GM18951 (cell line): ENCODE results near the gene EPHA7.

ENCODE experiments used
- POLR2A ChIP-seq: IDR thresholded peaks from 4 replicates; pipeline ENCODE4 v1.6.1; 2011; ENCODE audit warnings: mild to moderate bottlenecking; ENCODE audit not compliant: insufficient read length, insufficient read depth; ENCODE audit errors: extremely low read depth
- in situ Hi-C: fragments of 300-500 bp; cut with MboI; formaldehyde crosslinking; loops from one replicate; pipeline ENCODE4 v1.12.0; 2022; ENCODE audit warnings: low sequenced_read_pairs, mixed read lengths, inconsistent platforms; ENCODE audit not compliant: unreplicated experiment

Gene EPHA7

DNA sequence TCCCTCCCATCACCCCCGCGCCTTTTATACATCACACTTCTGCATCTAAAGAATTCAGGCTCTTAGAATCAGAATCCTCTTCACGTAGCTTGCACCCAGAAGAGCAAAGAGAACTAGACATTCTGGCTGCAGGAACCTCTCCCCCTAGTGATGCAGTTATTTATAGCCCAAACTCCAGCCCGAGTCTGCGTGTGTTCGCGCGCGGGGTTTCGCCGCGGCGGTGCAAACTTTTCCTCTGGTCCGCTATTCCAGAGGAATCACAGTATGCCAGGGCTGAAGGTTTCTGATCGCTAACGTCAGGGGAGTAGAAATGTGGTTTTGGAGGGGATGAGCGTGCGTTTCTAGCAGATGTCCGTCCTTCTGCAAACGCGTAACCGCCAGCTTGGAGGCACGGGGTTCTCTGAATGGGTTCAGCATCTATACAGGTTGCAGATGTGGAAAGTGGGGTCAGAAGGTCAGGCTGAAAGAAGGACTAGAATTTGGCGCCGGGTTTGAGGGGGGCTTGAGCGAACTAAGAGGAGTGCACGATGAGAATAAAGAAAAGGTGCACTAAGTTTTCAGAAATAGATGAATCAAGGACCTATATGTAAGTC lies 1.8 kb downstream of the EPHA7 start:
- TF ChIP-seq POLR2A: no peak
- in situ Hi-C loops: no loop called here

DNA sequence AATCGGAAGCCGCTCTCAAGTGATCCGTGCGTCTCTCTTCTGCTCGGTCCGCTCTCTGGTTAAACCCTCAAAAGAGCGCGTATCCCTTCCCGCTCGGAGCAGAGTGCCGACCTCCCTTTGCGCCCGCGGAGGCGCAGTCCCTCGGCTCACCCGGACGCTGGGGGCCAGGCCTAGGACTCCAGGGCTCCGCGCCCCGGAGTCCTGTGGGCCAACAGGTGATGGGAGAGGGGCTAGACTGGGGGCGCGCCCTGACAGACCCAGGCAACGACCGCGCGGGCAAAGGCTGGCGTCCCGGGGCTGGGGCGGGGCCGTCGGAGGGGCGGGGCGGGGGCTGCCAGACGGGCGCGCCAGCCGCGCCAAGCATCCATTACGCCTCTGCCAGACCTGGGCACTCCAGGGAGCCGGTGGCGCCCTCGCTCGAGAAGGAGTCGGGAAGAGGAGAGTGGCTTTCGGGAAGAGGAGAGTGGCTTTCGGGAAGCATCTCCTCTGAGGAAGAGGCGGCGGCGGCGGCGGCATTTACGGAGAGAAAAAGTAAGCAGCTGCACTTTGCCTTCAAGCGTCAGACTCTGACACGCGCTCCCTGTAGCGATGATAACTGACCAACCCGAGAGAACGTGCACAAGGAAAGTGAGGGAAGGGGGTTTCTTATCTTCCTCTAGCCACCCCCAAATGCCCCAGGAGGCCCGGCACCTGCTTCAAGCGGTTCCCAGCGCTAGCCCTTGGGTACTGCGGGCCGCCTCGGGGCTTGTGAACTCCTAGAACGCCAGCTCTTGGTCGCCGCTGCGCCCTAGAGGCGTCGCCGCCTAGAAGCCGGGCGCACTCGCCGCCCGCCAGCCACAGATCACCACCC lies 2.6 kb downstream of the EPHA7 start:
- in situ Hi-C loops: no loop called here
- TF ChIP-seq POLR2A: no peak

DNA sequence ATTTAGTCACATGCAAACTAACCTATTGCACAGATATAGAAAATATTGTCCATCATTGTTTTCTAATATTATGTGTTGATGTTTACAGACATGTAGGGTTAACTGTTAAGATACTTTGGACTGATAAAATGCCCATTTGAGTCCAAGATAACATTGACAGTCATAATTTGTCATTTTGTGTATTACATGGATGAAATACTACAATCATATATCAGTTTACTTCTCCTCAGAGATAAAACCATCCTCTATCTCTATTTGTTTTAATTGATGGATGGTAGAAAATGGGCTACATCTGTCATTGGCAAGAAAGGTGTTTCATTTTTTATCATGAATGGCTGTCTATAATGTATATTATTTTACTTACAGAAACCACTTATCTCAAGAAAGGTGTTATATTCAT lies 6.2 kb downstream of the EPHA7 start:
- in situ Hi-C loops: no loop called here
- no peak for TF ChIP-seq POLR2A

DNA sequence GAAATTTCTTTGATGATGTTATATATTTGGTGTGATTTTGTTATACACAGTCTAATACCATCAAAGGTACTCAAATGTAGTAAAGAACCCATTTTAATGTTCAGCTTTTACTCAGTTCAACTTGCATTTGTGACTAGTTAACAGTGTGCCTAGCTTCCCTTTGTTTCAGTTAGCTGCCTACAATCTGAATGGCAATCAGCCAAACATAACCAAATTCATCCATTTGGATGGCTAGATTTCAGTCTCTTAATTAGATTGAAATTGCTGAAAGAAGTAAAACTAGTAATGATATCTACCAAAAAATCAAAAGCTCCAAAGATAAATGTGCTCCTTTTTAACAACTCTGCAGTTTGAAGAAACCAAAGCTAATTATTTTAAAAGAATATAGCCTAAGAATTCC lies 6.9 kb downstream of the EPHA7 start:
- in situ Hi-C loops: no loop called here

DNA sequence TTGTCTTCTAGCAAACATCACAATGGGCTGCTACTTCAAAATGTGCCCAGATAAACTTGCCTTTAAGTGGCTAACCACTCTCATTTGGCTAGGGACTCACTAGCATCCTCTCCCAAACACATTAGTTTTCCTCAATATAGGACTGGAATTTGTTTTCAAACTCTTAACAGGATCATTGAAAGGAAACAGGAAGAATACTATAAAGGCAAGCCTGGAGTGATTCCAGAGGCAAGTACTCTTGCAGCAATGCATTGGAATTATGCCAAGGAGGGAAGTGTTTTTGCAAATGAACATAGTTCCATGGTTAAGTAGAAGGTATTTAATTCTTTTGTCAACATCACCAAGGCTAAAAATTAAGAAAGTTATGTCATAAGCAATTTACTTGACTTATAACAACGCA lies 12.2 kb downstream of the EPHA7 start:
- in situ Hi-C loops: no loop called here
- TF ChIP-seq POLR2A: no peak

More for the DNA sequence above, 6.9 kb downstream of the EPHA7 start:
- no peak for TF ChIP-seq POLR2A

DNA sequence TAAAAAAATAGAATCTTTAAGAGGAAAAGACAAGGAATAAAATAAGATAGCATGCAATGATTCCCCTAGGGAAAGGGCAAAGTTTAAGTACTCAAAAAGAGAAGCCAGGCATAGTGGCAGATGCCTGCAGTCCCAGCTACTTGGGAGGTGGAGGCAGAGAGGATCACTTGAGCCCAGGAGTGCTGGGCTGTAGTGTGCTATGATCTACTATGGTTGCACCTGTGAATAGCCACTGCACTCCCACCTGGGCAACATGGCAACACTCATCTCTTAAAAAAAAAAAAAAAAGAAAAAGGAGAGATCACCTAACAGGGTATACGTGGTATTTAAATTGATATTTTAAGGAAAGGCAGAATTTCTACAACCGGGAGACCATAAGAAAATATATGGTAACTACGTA lies 16.0 kb downstream of the EPHA7 start:
- in situ Hi-C loops: no loop called here
- no peak for TF ChIP-seq POLR2A

DNA sequence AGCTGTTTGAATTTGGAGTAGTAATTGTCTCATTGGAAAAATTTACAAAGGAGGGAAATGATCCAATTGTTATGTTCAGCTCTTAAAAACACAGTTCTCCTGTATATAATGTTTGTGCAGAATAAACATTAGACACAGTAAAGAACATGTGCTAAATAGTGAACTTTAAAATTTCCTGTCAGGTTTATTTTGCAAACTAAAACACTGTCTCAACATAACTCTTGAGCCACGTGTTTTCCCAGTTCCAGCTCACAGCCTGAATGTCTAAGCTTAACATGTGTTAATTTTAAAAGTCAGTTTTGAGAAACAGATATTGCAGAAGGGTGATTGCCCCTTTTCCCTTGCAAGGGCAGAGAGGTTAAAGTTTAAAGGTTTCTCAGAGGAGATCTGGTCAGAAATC lies 20.6 kb downstream of the EPHA7 start:
- TF ChIP-seq POLR2A: no peak
- in situ Hi-C loops: no loop called here

DNA sequence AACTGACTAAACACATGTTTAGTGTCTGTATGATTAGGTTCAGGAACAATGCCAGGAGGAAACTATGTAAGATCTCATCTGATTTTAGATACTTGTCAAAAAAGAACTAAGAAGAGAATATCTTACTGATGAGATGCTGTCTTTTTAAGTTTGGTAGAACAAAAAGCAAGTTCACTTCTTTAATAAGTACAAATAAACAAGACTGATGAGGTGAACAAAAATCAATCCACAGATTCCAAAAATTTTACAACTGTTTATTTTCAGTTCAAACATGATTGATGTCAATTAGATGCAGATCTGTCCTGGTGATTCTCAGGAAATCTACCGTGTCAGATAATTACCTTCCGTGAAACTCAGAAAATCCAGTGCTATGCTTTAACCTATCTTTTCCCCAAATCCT lies 24.9 kb downstream of the EPHA7 start:
- in situ Hi-C loops: no loop called here
- no peak for TF ChIP-seq POLR2A

DNA sequence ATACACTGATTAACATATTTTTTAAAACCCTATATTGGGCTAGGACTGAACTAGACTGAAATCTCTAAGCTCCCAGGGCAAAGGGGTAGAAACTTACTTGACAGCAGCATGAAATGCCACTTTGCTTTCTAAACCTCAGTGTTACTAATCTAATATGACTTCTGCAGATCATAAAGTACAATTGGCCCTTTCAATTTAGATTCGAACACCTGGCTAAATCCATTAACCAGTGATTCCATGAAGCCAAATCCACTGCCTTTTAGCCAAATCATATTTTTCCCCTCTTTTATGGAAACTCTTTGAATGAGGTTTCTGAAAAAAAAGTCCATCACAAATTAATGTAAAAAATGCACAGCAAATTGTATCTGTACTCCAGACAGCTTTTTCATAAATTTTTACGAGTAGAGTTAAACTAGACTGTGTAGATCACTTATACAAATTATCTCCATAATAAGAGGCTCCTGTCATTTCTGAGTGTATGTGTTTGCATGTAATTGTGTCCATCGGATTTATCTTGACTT lies 25.7 kb downstream of the EPHA7 start:
- in situ Hi-C loops: no loop called here
- no peak for TF ChIP-seq POLR2A

DNA sequence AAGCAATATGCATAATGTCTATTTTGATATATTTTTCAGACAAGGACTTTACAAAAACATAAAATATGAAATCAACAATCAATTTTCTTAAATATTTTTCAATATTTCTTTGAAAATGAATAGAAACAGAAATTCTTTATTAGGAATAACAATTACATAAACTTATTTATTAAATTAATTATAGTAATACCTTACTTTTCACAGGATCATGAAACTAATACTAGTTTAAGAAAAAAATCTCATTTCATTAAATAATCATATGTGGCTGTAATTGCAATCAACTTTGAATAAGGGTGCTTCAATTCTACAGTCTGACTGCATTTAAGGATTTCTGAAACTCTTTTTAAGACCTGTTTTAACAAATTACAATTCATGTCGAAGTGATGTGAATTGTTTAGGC lies 26.6 kb downstream of the EPHA7 start:
- in situ Hi-C loops: no loop called here
- TF ChIP-seq POLR2A: no peak

DNA sequence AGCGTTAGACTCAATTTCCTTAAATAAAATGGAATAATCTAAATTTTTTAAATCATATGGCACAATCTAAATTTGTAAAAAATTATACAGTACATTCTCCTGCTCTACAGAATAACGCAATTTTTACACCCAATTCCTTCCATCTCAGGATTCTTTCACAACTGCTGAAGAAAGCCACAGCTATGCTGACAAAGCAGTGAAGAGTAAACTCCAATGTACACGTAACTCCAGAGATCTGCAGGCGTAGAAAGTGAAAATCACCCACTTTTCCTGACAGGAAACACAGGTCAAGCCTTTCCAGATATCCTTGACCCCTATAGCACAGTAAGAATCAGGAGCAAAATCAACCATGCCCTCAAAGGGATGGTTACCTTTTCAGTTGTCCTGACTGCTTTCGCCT lies 27.4 kb downstream of the EPHA7 start:
- in situ Hi-C loops: no loop called here
- no peak for TF ChIP-seq POLR2A

DNA sequence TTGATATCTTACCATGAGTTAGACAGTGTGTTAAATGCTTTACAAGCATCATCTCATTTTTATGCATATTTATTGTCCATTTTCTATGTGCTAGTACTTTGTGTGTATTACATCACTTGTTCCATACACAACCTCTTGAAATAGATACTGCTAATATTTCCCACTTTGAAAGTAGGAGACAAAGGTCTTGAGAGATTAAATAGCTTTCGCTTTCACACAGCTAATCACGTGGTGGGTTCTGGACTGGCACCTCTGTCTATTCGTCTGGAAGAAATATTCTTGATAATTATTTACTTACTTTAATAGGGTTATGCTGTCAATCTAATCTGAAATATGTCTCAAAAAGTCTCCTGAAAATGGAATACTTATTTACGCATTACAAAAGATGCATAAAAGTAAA lies 30.2 kb downstream of the EPHA7 start:
- in situ Hi-C loops: no loop called here
- TF ChIP-seq POLR2A: no peak

DNA sequence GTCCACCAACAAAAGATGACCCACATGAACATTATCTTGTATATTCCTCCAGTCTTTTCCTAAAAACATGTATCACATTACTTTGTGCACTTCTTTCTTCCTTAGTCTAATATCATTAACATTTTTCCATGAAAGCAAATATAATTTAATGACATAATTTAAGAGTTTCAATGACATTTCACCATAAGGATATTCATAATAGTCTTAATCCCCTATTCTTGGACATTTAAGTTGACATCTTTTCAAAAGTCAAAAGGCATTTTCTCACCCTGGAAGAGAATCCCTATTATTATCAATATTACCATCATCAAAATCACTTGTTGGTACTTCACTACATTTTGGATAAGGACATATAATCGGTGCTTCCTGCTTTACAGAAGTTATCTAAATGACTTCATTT lies 31.3 kb downstream of the EPHA7 start:
- no peak for TF ChIP-seq POLR2A
- in situ Hi-C loops: no loop called here

DNA sequence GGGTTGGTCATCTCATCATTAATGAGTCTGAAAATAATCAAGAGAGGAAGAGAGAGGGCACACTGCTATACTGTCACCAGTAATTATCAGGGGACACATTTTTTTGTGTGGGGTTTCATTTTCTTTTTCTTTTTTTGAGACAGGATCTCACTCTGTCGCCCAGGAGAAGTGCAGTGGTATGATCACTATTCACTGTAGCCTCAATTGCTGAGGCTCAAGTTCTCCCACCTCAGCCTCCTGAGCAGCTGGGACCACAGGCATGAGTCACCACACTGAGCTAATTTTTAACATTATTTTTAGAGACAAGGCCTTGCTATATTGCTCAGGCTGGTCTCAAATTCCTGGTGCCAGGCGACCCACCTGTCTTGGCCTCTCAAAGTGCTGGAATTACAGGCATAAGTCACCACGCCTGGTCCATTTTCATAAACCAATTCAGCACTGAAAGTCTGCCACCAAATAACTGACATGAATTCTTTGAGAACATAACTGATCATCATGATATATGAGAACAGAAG lies 43.3 kb downstream of the EPHA7 start:
- in situ Hi-C loops: no loop called here
- no peak for TF ChIP-seq POLR2A
